GM19035 (cell line): ENCODE measurements around the gene IL1RL2.

Source experiments
- ATAC-seq: cut with Tn5 transposase; IDR thresholded peaks from one replicate; pipeline ENCODE4 v1.9.1; 2021; ENCODE audit not compliant: unreplicated experiment

The IL1RL2 gene

DNA sequence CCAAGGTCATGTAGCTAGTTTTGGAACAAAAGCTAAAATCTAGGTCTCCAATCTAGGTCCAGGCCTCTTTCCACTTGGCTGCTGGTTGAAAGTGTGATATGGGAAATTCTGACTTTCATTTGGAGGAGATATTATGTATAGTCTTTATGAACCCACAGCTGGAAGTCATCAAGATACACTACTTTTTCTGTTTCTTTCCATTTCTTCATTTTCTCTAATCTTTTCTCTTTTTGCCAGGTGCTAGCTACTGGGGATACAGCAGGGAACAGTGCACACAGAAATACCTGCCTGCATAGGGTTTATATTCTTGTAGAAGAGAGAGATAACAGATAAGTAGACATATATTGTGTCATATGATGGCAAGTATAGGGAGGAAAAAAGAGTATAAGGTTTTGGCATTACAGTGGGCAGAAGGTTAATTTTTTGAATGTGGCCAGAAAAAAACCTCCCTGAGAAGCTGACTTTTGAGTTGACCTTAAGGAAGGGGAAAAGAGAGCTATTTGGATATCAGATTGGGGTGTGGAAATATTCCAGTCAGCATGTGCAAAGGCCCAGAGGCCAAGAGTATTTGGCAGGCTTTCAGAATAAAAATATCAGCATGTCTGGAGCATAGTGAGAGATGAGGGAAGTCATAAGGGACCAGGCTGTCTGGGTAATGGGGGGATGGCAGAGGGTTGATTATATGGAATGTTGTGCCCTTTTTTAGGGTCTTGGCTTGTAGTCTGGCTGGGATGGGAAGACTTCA is 28.6 kb upstream of the IL1RL2 start:
- no peak for ATAC-seq

DNA sequence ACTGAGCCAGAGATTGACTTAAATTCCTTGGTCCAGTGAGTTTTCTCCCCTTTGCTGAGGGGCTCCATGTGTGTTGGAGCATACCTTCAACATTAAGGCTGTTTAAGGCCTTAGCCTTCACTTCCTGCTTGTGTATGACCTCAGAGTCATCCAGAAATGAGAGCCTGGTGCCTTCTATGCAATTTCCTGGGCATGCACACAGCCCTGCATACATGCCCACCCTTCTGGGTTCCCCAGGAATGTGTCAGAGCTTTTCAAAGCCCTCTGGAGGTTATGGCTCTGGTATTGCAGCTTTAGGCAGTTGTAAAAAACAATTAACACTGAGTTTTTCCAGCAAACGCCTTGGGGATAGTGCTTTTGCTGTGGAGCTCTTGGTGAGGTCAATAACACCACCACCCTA is 27.5 kb upstream of the IL1RL2 start:
- no peak for ATAC-seq

DNA sequence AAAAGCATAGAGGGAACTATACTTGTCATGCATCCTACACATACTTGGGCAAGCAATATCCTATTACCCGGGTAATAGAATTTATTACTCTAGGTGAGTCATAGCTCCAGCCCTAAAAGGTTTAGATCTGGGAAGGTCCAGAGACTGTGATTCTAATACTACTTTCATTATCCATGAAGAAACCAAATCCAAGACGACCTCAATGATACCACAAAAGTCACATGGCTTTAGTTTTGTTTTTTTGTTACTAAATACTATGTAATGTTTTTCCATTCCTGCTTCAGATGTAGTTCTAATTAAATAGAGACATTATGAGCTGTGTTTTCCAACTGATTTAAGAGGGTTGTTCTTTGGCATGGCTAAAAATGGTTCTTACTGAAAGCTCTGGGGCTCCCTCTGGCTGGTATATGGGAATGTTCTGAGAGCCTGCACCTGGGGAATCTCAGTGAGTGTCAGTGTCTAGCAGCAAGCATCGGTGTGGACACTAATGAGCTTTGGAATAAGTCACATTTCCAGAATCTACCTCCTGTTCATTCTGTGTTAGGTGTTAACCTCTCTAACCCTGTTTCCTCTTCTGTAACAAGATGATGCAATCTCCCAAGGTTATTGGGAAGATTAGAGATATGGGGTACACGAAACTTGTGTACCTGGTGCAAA is 20.5 kb upstream of the IL1RL2 start:
- ATAC-seq = no peak

DNA sequence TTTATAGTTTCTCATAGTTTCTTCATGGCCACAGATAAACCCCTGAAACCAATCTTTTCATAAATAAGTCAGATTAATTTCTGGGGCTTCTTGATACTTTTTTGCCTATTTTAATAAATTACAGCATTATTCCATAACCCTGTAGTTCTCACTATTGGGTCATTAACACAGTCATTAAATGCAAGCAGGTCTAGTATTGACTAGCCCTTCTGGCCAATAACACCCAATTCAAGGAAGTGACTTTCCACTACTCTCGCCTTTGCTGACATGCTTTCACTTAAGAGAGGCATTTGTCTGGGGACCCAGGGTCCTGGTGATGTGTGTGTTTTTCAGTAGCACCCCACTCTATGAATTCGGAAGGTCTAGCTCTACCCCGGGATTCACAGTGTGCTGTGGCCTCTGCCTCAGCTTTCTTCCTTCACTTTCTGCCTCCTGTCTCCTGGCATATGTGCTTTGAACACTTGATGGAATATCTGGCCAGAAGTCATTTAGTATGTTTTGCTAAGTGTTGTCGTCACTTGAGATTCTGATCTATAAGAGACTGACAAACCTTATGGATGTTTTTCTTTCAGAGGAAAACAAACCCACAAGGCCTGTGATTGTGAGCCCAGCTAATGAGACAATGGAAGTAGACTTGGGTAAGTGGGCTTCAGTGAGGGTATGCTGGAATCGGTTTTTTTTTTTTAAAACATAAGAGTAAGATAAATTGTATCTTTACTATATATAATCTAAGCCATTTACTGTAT is 18.6 kb upstream of the IL1RL2 start:
- ATAC-seq = no peak

DNA sequence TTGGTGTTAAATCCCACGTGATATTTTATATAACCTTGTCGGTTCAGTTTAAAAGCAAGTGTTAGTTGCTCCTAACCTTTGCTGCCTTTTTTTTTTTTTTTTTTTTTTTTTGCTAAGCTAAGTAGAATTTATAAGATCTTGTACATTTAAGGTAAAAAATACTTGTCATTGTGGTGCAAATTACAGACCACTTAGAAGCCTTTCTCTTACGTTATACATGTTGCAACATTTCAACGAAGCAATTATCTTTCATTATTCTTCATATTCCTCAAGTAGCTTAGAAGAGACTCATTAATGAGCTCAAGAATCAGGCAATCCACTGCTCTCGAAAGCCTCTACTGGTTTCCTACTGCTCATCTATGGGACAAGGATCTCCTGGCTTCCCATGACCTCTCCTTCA is 14.9 kb upstream of the IL1RL2 start:
- no peak for ATAC-seq

DNA sequence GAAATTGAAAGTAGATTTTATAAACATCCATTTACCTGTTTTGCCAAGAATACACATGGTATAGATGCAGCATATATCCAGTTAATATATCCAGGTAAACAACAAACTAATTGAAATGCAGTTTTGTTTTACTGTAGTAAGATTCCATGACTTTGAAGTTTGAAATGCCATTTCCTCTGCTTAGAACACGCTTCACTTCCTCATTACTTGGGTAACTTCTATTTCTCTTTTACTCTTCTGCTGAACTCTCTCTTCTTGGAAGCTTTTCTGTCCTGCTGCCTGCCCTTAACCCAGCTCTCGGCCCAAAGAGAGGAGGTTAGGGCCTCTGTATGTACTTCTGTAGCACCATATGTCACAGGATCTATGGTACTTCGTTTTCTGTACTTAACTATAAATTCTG is 14.1 kb upstream of the IL1RL2 start:
- no peak for ATAC-seq

DNA sequence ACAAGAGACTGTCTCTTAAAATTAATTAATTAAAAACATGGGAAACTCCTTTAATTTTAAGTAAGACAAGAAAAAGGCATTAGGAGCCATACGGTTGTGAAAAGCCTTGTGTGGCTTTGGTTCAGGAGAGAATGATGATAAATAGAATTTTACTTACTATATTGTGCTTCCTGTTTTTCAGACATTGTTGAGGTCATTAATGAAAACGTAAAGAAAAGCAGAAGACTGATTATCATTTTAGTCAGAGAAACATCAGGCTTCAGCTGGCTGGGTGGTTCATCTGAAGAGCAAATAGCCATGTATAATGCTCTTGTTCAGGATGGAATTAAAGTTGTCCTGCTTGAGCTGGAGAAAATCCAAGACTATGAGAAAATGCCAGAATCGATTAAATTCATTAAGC is 10.7 kb upstream of the IL1RL2 start:
- ATAC-seq = no peak

DNA sequence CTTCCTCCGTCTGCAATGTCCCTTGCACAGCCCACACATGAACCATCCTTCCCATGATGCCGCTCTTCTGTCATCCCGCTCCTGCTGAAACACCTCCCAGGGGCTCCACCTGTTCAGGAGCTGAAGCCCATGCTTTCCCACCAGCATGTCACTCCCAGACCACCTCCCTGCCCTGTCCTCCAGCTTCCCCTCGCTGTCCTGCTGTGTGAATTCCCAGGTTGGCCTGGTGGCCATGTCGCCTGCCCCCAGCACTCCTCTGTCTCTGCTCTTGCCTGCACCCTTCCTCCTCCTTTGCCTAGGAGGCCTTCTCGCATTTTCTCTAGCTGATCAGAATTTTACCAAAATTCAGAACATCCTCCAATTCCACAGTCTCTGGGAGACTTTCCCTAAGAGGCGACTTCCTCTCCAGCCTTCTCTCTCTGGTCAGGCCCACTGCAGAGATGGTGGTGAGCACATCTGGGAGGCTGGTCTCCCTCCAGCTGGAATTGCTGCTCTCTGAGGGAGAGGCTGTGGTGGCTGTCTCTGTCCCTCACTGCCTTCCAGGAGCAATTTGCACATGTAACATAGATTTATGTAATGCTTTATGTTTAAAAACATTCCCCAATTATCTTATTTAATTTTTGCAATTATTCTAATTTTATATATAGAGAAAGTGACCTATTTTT is 8.9 kb upstream of the IL1RL2 start:
- ATAC-seq = no peak

DNA sequence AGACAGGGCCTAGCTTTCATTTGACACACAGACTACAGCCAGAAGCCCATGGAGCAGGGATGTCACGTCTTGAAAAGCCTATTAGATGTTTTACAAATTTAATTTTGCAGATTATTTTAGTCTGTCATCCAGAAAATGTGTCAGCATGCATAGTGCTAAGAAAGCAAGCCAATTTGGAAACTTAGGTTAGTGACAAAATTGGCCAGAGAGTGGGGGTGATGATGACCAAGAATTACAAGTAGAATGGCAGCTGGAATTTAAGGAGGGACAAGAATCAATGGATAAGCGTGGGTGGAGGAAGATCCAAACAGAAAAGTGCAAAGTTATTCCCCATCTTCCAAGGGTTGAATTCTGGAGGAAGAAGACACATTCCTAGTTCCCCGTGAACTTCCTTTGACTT is 7.8 kb upstream of the IL1RL2 start:
- ATAC-seq = no peak

DNA sequence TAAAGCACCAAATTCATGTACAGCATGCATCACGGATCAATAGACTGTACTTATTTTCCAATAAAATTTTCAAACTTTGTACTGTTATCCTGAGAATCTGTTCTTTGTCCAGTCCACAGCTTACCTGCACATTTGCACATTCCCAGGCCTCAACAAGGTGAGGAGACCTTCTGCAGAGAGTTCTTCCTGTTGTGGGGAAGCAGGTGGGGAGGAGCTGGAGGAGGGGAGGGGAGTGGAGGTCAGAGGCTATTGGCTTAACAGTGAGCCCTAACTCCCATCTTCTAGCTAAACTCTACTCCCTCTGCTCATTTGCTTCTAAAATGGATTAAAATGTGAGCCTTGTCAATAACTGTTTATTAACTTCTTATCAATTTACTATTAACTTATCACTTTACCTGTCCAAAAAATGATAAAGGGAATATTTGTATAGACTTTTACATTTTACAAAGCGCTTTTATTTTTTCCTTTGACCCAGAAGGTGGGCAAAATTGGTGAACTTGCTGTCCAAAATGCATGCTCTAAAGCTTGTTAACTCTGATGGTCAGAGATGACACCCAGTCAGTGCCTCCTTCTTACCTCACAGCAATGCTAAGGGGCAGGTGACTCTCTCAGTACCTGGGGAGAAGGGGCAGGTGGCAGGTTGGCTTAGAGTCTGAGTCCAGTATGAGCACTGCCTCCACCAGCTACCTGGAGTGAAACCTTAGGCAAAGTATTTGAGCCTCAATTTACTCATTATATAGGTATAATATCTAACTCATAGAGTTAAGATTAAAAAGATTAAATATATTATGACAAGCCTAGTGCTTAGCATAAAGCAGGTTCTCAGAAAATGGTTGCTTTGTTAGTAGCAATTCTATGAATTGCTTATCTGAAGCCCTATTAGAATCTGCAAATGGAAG is 6.8 kb upstream of the IL1RL2 start:
- ATAC-seq = no peak

DNA sequence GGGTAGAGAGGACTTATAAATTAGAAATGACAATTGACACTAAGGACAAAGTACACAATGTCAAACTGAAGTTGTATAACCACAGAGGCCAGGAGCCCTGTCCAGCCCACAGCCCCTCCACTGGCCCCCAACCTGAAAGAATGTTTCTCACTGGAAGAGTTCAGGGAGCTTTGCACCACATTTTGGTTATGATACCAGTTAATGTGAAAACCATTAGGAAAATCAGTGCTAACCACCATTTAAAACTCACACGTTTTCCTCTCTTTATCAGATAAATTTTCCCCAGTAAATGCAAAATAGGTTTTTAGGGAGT is 6.2 kb upstream of the IL1RL2 start:
- ATAC-seq = no peak

DNA sequence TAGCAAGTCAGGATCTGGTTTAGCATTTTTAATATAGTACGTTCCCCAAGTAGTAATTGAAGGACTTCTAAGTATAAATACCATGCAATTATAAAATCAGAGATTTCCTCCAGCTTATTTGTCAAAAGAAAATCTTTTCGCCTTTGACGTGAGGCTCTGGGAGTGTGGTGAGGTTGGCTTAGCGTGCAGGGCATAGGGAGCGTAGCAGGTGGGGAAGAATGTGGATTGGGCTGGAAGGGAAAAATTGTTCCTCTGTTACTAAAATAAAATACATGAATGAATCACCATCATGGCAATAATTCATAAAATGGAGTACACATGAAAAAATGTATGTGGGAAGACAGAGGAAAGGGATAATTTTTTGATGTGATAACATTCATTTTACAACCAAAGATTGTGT is 5.4 kb upstream of the IL1RL2 start:
- no peak for ATAC-seq

DNA sequence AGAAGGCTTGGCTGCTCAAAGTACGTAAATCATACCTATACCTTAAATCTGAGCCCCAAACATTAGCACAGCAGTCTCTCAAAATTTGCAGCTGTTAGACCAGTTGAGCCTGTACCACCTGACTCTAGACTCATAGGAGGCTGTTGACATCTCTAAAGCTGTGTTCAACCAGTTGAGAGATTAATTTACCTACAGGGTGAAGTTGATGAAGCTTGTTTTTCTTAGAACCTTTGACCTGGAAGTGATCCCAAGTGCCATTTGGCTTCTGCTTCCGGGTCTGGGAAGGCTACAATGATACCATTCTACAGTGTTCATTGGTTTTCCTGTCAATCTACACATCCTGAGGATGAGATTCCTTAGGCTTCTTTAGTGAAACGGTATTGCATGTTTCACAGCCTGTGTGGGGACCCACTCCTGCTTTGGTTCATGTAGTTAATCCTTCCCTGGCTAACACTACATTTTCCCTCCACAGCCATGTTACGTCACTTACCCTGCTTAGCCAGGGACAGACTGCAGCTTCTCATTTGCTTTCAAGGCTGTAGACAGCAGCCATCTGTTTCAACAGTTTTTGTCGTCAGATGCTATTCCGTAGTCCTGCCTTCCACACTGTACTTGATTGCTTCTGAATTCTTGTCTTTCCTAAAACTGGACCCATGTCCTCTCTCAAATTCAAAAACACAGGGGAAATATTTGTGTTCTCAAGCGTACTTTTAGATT is 4.7 kb upstream of the IL1RL2 start:
- ATAC-seq = no peak

DNA sequence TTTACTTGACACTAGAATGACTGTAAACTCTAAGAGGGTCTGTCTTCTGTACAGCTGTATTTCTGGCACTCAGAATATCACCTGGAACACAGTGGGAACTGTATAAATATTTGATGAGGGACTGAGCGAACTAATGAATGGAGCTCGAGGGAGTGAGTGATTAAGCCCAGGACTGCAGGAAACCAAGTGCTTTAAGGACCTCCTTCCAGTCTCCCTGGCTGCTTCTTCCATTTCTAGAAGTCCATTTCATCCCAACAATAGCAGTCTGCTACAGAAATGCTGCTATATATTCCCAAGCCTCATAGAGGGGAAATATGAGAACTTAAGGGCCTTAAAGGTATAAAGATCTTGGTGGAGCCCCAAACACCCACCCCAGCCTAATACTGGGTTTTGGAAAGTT is 2.8 kb upstream of the IL1RL2 start:
- ATAC-seq = no peak

DNA sequence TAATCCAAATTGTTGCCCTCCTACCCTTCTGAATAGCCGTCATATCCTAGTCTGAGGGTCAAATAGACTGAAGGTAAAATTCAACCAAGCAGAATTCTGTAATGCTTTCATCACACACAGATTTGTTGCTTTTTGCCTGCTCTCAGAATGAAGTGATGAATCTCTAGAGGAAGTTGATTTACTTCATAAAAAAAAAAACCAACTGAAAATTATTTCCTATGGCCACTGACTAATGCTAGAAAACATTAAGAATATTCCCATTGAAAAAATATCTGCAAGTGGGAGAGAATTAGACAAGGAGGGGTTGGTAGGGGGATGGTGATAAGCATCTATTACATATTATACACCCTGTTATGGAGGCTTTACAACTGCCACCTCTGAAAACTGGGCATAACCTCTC is 2.3 kb upstream of the IL1RL2 start:
- ATAC-seq = no peak

DNA sequence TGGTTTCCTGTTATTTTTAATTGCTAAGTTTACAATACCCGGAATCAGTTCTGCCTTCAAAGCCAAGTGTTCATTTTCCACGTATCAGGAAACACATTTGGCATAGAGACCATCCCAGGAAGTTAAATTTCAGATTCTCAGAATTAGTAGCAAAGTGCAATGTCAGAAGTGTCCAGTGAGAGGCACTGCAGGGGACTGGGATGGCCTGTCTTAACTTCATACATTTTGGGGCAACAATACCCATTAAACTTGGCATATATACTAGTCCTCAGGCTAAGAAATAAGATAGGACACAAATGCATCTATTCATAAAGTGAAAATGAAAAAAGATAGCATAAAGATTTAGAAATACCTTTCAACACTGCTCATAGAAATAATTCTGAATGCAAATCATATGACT is 1.5 kb upstream of the IL1RL2 start:
- ATAC-seq = no peak

DNA sequence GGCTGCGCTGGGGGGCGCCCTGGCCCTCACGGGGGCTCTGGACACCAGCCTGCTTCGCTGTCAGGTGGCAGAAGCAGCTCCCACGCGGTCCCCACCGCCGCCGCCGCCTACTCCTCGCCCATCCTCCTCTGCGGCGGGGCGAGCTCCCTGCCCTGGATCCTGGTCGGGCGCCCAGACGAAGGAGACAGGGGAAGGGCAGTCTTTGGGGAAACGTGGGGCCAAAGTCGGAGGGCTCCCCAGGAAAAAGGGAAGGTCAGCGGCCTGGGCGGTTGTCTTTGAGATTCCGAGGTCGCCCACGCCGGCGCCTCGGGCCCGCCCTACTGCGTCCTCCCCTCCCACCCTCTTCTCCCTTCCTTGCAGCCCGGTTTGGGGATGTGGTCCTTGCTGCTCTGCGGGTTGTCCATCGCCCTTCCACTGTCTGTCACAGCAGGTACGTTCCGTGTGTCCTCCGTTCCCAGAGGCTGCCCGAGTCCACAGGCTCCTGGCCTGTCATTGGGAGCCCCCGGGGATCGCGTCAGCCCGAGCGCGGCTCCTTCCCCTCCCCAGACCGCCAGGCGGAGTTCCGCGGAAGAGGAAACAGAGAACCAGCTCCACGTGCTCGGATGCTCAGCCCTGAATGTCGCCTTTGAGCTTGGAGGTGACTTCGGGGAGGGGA is 800 bp downstream of the IL1RL2 start:
- no peak for ATAC-seq

DNA sequence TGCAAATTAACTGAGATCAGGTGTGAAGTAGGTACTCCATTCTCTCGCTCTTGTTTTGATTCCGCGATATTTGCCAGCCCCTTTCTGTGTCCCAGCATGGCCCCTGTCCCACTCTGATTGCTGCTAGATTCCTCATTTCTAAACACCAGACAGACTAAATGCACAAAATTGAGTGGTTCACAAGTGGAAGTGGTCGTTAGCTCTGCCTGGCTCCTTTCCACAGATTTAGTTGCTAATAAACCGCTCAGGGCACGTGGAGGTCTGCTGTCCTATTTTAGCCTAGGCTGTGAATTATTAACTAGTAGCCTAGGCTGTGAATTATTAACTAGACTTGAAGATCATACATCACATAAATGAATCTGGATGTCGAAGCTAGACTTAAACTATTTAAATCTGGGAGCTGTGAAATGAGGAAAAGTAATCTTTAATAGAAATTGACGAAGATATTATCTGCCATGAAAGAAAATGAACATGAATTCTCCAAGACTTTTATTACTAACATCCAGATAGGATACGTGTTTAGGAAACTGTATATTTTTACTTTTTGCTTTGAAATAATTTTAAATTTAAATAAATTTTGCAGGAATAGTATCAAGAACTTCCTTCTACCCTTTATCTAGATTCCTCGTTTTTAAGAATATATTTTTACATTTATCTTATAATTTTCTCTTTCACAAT is 3.7 kb downstream of the IL1RL2 start:
- no peak for ATAC-seq

DNA sequence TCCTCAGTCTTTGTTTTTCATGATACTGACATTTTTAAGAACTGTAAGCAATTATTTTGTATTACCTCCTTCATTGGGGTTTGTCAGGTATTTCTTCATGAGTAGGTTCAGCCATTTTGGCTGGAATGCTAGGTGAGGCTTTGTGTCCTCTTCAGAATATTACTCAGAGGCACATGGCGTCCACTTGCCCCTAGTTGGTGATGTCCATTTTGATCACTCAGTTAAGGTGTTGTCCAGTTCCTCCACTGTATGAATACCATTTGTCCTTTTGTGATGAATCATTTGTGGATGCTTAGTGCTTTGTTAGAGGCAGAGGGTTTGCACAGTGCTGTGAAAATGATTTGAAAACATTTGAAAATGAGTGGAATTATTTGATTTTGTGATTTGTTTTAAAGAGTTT is 4.7 kb downstream of the IL1RL2 start:
- ATAC-seq = no peak
